ENCODE data around the gene LRRC75B.
"Not testable (repeated sequence)": the region's sequence is repeated elsewhere in the genome, so short reads cannot be mapped to it uniquely, and the experiment has no call there.

DNA sequence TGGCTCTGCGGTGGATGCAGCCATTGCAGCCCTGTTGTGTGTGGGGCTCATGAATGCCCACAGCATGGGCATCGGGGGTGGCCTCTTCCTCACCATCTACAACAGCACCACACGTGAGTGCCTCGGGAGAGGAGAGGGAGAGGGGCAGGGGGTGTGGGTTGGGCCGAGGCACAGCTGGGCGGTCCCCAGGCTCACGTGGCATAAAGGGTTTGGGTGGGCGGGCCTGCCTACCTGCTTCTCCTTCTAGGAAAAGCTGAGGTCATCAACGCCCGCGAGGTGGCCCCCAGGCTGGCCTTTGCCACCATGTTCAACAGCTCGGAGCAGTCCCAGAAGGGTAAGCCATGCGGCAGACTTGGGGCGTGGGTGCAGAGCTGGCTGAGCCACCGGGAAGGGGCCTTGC is 21.9 kb upstream of the LRRC75B start:
- not testable (repeated sequence) for TF ChIP-seq CTCF, POLR2A (IDR thresholded peaks at IDR 0.05)
